Activated CD8-positive, alpha-beta memory T cell treated with anti-CD3 and anti-CD28 coated beads for 24 hours (primary cell): ENCODE data around the gene SMURF1.

ENCODE experiments used
- DNase-seq: peaks from one replicate; pipeline ENCODE4 v3.0.0-alpha.2; 2020

SMURF1 gene

DNA sequence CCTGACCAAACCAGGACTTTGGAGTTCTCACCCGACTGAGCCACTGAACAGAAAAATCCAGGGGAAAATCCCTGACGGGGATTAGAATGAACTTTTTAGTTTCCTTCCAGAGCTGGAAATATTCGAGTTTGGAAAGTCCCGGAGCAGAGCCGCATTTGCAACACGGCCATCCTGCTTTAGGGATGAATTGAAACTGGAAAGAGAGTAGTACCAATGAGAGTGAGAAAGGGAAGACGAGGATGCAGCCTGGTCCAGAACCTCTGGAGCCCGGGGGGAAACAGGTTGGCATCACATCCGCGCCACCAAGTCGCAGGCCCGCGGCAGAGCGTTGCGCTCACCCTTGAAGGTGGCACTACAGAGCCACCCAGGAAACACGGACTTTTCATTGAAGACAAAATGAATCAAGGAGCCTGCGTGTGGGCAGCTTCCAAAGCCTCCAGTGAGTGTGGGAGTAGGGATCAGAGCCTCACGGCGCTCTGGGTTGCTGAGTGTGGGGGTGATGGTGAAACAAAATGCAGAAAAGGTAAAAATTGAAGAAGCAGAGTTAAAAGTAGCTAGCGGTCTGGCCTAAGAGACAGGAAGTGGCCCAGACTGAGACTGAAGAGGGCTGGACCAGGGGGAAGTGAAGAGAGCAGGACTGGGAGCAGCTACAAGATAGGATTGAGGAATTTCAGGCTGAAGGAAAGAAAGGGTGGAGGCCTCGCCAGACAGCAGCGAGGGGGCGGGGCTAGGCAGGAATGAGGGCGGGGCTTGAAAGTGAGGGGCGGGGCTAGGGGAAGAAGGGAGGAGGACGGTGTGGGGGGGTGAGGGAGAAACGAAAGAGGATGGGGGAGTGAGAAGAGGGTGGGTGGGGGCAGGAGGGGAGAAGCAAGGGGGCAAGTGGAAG lies 1.8 kb downstream of the SMURF1 start:
- DNase-seq, result peak; percentile 77

DNA sequence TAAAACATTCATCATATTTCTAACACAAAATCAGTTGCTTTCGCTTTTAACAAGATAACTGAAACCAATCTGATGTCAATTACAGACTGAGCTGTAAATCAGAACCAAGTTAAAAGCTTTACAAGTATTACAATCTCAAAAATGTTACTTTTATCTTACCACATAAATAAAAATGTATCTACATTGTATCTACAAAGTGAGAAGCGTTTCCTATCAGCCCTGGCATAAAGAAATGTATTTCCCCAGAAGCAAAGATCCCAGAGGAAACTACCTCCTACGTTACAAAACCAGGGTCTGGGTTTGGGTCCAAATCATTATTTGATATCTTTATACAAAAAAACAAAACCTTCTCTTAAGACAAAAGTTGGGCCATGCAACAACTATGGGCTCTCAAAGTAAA lies 2.6 kb downstream of the SMURF1 start:
- DNase-seq, result no peak

- DNase-seq, result no peak
Measured at GRCh38 chr7:99140813-99141212, 3.1 kb downstream of the SMURF1 start.

GRCh38 chr7:99139036-99139435 lies 4.9 kb downstream of the SMURF1 start:
- DNase-seq, result no peak

GRCh38 chr7:99137411-99138180 lies 6.3 kb downstream of the SMURF1 start:
- no peak for DNase-seq

GRCh38 chr7:99135938-99136337 lies 8.0 kb downstream of the SMURF1 start:
- no peak for DNase-seq

- no peak for DNase-seq
Measured at GRCh38 chr7:99133766-99134564, 9.9 kb downstream of the SMURF1 start.

DNA sequence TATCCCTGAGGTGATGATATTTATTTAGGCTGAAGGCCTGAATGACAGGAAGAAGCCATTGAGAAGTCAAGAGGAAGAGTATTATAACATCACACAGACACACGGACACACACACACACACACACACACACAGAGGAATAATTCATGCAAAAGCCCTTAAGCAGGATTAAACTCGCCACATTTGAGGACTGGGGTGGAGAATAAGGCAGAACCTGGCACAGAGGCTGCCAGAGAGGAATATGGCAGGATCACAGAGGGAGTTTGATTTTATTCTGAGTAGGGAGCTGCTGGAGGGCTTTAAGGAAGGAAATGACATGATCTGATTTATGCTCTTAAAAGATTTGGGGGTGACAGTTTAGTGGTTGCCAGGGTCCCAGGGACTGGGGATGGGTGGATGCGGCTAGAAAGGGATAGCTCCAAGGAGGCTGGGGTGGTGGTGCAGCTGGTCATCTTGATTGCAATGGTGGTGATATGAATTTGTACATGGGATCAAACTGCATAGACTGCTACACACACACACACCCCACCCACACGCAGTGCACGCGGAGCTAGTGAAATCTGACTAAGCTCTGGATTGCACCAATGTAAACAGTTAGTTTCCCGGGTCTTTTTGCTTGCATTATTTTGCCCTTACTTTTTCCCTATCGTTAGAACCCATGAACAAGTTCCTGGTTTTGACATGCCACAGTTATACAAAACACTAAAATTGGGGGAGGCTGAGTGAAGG lies 11.2 kb downstream of the SMURF1 start:
- DNase-seq, result no peak

DNA sequence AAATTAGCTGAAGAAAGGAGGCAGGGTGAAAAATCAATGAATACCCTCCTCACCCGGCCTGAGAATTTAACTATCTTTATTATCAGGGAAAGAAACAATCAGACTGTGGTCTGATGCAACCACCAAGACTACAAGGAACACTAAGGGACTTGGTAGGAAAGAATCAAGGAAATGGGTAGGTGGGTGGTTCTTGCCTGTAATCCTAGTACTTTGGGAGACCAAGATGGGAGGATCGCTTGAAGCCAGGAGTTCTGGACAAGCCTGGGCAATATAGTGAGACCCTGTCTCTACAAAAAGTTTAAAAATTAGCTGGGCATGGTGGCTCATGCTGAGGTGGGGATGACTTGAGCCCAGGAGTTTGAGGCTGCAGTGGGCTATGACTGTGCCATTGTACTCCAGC lies 12.6 kb downstream of the SMURF1 start:
- no peak for DNase-seq

- no peak for DNase-seq
Measured at GRCh38 chr7:99129536-99129935, 14.4 kb downstream of the SMURF1 start.

- DNase-seq, result no peak
Measured at GRCh38 chr7:99129001-99129400, 14.9 kb downstream of the SMURF1 start.

- DNase-seq, result no peak
Measured at GRCh38 chr7:99128076-99128950, 15.6 kb downstream of the SMURF1 start.

DNA sequence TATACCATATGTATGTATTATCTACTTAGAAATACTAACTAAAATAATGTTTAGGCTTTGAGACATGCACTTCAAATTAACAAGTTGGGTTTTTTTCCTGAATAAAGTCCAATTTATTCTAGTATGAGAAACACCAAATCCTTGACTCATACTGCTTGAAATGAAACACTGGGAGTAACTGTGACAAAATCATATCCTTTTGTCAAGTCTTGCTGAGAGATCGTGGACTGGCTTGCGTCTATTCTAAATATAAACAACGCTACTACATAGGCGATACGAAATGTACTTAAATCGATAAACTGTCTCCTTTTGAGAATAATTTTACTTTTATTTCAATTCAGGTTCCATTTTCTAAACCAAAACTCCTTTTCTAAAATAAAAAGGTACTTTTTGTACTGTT lies 16.3 kb downstream of the SMURF1 start:
- no peak for DNase-seq

DNA sequence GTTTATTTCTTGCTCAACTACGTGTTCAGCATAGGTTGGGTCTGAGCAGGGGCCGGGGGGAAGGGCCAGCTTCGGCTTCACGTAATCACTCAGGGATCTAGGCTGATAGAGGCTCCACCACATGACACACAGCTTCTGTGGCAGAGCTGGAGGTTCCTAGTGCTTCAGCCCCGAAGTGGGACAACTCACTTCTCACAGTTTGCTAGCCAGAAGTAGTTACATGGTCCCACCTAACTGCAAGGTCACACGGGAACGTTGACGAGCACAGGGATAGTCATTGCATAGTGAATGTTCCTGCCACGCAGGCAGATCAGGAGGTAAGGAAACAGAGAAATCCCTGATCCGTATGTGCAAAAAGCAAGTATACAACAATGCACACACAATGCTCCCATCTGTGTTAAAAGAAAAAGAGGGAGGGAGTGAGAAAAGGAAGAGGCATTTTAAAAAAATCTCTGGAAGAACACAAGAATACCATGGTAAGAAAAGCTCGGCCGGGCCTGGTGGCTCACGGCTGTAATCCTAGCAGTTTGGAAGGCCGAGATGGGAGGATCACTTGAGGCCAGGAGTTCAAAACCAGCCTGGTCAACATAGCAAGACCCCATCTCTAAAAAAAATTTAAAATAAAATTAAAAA lies 16.9 kb downstream of the SMURF1 start:
- no peak for DNase-seq

DNA sequence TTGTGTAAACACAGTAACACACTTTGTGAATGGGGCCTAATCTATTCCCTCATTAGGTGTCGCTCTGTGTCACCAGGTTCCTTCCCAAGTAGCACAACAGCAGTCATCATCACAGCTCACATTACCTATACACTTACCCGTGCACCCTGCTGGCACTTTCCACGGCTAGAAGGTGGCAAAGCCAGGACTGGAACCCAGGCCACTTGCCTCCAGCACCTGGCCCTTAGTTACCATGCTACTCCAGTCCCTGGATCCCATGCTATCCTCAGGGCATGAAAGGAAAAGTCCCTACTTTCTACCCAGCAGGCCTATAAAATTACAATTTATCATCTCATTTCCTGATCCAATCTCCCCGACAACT lies 18.4 kb downstream of the SMURF1 start:
- DNase-seq, result no peak

DNA sequence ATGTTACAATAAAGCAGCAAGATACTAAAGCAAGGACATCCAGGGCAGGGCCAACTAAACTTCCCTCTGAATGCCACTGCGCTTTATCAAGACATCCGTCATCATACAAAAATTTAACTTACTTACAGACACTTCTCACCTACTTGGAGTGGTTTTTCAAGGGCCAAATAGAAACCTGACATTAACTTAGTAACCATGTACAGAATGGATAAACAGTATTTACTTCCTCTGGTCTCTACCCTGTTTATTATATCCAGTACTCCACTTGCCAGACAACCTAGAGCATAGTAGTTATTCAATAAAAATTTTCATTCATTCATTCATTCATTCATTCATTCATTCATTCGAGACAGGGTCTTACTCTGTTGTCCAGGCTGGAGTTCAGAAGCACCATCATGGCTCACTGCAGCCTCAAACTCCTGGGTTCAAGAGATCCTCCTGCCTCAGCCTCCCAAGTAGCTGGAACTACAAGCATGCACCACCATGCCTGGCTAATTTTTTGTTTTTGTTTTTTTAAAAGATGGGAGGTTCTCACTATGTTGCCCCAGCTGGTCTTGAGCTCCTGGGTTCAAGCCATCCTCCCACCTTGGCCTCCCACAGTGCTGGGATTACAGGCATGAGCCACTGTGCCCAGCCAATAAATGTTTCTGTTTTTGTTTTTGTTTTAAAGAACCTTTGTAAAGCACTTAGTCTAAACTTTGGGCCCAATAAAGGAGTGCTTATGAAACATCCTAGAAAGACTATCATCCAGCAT lies 19.0 kb downstream of the SMURF1 start:
- DNase-seq, result no peak

DNA sequence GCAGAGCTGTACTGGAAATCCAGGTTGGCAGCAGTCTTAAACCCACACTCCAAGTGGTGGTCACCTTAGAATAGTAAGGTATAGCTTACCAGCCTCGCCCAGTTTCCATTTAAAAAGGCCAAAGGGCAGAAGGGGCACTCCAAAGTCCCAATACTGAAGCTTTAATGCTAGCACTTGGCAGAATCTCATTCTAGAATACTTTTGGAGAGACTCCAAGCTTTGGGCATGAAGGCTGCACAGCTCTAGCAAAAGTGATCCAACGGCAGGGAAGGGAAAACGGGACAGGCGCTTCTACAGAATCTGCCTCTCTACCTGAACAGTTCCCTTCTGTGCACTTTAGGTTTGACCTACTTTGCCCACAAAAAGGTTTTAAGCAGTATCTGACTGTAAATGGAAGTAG lies 19.7 kb downstream of the SMURF1 start:
- DNase-seq, result no peak

- no peak for DNase-seq
Measured at GRCh38 chr7:99123571-99124033, 20.3 kb downstream of the SMURF1 start.

- no peak for DNase-seq
Measured at GRCh38 chr7:99122762-99123161, 21.1 kb downstream of the SMURF1 start.

- DNase-seq, result no peak
Measured at GRCh38 chr7:99121496-99122021, 22.3 kb downstream of the SMURF1 start.
